GM08714 (cell line): ENCODE measurements around the gene YAP1.

Experiments used
- H3K4me3 ChIP-seq: fragments of 200-500 bp; sonication (Bioruptor generic); 2 replicates; pipeline ENCODE4 v1.5.1; 2014; ENCODE audit warnings: mild to moderate bottlenecking, low read length, inconsistent platforms
- ZNF274 ChIP-seq: IDR thresholded peaks from 2 replicates; pipeline ENCODE4 v1.6.1; 2012; ENCODE audit warnings: mild to moderate bottlenecking, low read depth, low read length

YAP1 gene

DNA sequence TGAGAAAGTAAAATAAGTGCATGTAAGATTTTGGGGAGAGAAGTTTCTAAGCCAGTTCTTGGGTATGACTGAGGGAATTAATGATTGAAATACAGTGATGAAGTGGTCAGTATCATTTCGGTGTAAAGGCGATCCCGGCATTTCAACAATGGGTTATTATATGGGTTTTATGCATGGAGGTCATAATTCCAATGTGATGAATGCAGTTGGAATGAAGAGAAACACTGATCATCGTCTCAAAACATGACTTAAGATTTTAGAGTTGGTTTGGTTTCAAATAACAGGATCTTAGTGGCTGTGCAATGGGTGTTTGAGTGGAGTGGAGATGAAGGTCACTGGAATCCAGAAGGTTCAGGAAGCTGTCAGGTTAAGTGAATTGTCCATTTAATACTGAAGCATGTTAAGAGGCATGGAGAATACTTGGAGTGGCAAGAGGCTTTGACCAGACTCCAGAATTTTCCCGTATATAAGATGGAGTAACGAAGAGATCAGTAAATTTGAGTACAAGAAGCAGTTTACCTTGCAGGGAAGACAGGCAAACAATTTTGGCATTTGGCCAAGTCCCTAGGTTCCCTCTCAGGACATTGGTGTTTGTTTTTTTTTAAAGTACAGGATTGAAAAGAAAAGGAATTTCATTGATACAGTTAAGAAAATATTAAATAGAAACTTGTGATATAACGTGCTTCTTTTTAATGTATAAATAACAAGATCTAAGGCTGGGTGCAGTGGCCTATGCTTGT lies 110.7 kb downstream of the YAP1 start:
- TF ChIP-seq ZNF274: no peak
- H3K4me3 ChIP-seq: no peak overlapping the region

DNA sequence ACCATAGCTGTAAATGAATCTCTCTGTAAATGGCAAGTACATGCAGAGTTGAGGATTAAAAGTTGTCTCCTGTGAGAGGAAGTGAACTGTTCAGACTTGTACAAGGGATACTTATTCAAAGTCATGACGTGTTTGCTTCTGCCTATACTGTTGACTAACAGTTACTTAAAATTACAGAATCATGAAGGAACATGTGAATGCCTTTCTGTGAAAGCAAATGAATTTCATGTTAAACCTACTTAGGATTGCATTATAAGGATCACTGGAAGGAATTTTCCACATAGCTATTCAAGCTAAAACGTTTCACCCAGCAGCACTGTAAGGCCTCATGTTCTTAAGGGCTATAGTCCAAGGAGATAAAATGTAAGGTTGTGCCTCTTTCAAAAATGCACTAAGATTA lies 113.6 kb downstream of the YAP1 start:
- no peak overlapping the region for H3K4me3 ChIP-seq
- TF ChIP-seq ZNF274: no peak

- no peak for TF ChIP-seq ZNF274
These were observed 115.7 kb downstream of the YAP1 start for GRCh38 chr11:102225689-102226568.

GRCh38 chr11:102226702-102227490 lies 116.6 kb downstream of the YAP1 start:
- no peak for TF ChIP-seq ZNF274
- no peak overlapping the region for H3K4me3 ChIP-seq

More at GRCh38 chr11:102225689-102226568, 115.7 kb downstream of the YAP1 start:
- H3K4me3 ChIP-seq: no peak overlapping the region

DNA sequence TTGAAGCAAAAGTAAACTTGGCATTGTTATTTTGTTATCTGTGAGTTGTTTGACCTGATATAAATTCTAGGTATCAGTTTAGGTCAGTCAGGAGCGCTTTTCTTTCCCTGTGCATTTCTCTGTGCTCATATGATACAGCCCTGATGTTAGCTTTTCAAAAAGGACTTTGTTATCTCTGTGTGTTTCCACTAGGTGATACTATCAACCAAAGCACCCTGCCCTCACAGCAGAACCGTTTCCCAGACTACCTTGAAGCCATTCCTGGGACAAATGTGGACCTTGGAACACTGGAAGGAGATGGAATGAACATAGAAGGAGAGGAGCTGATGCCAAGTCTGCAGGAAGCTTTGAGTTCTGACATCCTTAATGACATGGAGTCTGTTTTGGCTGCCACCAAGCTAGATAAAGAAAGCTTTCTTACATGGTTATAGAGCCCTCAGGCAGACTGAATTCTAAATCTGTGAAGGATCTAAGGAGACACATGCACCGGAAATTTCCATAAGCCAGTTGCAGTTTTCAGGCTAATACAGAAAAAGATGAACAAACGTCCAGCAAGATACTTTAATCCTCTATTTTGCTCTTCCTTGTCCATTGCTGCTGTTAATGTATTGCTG lies 119.4 kb downstream of the YAP1 start:
- no peak for TF ChIP-seq ZNF274
- H3K4me3 ChIP-seq: no peak overlapping the region

- no peak for TF ChIP-seq ZNF274
- no peak overlapping the region for H3K4me3 ChIP-seq
These were observed 119.9 kb downstream of the YAP1 start for GRCh38 chr11:102230186-102230585.

- TF ChIP-seq ZNF274: no peak
- no peak overlapping the region for H3K4me3 ChIP-seq
These were observed 120.7 kb downstream of the YAP1 start for GRCh38 chr11:102230911-102231310.

DNA sequence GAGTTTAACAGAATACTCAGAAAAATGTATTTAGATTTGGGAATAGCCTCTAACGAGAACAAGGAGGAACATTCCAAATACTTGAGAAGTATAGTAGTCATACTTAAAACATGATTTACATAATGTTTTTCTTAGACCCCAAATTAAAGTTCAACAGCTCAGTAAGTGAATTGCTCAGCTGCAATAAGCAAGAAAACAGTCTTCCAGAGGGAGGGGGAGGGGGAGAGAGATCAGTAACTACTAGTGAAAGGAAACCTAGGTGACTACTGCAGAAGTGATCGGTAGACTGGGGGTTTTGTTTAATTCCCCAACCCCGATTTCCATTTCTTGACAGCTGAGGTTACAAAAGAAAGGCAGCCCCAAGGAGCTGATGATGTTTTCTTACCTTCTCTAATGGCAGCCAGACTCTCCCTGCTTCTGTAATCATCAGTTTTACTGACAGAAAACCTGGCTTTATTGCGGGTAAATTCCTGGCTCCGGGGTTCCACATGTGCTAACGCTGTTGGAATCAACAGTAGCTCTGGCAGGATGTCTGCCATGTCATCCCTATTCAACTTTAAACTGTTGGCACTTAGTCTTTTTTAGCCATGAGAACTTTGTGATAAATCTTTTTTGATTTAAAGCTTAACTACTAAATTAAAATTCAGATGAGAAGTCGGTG lies 124.7 kb downstream of the YAP1 start:
- no peak overlapping the region for H3K4me3 ChIP-seq
- no peak for TF ChIP-seq ZNF274

DNA sequence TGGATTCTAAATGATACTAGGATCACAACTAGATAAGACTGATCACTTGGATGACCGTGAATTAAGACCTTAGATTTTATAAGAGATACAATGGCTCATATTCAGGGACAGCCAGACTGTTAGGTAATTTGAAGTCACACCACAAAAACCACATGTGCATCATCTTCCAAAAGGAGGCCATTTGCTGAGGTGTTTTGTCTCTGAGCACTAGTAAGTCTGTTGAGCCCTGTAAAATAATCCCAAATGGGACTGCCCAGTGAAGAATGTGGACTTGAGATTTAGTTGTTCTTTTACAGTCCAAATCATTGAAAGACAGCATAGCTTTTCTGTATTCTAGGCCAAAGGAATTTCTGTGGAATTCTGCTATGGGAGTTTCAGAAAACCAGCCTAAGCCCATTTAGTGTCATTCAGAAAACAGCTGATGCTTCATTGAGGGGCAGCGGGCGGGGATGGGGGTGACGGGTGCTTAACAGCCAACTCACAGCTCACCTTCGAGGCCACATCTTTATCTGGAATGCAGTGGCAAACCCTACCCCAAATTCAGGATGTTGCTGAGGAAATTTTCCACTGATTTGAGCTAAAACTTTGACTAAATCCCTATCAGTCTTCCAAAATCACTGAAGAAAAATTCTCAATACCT lies 127.0 kb downstream of the YAP1 start:
- no peak overlapping the region for H3K4me3 ChIP-seq
- no peak for TF ChIP-seq ZNF274

GRCh38 chr11:102238391-102238821 lies 128.2 kb downstream of the YAP1 start:
- TF ChIP-seq ZNF274: no peak
- H3K4me3 ChIP-seq: no peak overlapping the region

DNA sequence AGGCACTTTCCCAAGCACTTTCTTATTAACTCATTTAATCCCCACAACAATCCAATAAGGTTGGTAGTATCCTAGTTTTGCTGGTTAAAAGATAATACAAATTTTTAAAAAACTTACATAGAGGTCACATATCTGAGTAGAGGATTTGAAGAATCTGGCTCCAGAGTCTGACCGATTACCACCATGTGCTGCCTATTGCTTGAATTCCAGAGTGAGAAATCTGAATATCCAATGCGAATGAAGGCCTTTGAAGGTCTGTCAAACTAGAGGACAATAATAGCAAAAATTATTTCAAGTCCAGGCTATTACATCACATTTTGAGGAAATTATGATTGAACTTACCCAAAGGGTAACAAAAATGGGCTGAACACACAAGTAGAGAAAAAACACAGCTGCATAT lies 129.2 kb downstream of the YAP1 start:
- TF ChIP-seq ZNF274: no peak
- no peak overlapping the region for H3K4me3 ChIP-seq

DNA sequence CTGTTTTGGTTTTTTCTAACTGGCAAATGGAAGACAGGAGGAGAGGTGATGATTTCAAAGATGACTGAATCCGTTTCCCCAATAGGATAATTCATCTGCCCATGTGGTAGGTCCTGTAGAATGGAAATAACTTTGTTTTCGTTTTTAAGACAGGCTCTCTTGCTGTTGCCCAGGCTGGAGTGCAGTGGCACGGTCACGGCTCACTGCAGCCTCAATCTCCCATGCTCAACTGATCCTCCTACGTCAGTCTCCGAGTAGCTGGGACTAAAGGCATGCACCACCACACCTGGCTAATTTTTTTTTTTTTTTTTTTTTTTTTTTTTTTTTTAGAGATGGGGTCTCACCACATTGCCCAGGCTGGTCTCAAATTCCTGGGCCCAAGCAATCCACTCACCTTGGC lies 129.7 kb downstream of the YAP1 start:
- no peak for TF ChIP-seq ZNF274

DNA sequence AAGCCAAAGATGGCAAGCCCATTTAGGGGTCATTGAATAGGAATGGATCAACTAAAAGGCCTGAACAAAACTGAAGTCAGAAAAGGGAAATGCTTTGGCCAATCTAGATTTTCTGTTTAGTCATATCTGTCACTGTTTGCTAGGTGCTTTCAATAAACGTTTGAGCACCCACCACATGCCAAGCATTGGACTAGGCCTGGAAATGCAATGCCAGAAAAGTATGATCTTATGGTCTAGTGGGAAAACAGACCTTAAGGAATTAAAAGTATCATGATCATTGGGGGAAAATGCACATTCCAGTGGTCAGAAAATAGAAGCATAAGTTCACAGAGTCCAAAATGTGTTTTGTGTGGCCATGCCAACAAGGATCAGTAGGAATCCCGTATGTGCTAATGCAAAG lies 130.3 kb downstream of the YAP1 start:
- no peak overlapping the region for H3K4me3 ChIP-seq
- no peak for TF ChIP-seq ZNF274

More for the DNA sequence above, 129.7 kb downstream of the YAP1 start:
- no peak overlapping the region for H3K4me3 ChIP-seq
